ENCODE results near the gene CENPP. TPM values are rescaled to one million over a fixed set of nuclear protein-coding genes. Genes with fewer than 3 reads are reported as not detected.
"Not testable (repeated sequence)": the region's sequence is repeated elsewhere in the genome, so short reads cannot be mapped to it uniquely, and the experiment has no call there.

Gene CENPP
- total RNA-seq, 1 donor from 2014 or later = 19.4 TPM

GRCh38 chr9:92527832-92528521 is 202.2 kb downstream of the CENPP start:
- intact Hi-C loops (cut with micrococcal nuclease) = no loop called here

GRCh38 chr9:92528522-92528849 is 202.7 kb downstream of the CENPP start:
- intact Hi-C loops (cut with micrococcal nuclease) = no loop called here

- intact Hi-C loops (cut with micrococcal nuclease) = no loop called here
These were observed 203.4 kb downstream of the CENPP start for GRCh38 chr9:92529124-92529523.

GRCh38 chr9:92530893-92531292 is 205.1 kb downstream of the CENPP start:
- intact Hi-C loops (cut with micrococcal nuclease) = no loop called here

GRCh38 chr9:92534204-92534603 is 208.5 kb downstream of the CENPP start:
- intact Hi-C loops (cut with micrococcal nuclease) = no loop called here

- intact Hi-C loops (cut with micrococcal nuclease) = no loop called here
These were observed 208.9 kb downstream of the CENPP start for GRCh38 chr9:92534674-92535073.

GRCh38 chr9:92535940-92536850 is 210.4 kb downstream of the CENPP start, which contains the start of gene ECM2:
TSS of gene ECM2 (minus strand) at chr9:92535990. CDS start at chr9:92522866, 13,124 bp downstream.
- intact Hi-C loops (cut with micrococcal nuclease) = no loop called here

GRCh38 chr9:92538541-92538940 is 212.8 kb downstream of the CENPP start:
- intact Hi-C loops (cut with micrococcal nuclease) = no loop called here

- intact Hi-C loops (cut with micrococcal nuclease) = no loop called here
These were observed 218.2 kb downstream of the CENPP start for GRCh38 chr9:92543972-92544371.

GRCh38 chr9:92545002-92545510 is 219.3 kb downstream of the CENPP start:
- intact Hi-C loops (cut with micrococcal nuclease) = no loop called here

GRCh38 chr9:92547356-92547755 is 221.6 kb downstream of the CENPP start:
- intact Hi-C loops (cut with micrococcal nuclease) = no loop called here

- intact Hi-C loops (cut with micrococcal nuclease) = no loop called here
These were observed 225.0 kb downstream of the CENPP start for GRCh38 chr9:92550765-92551164.

- intact Hi-C loops (cut with micrococcal nuclease) = no loop called here
These were observed 233.0 kb downstream of the CENPP start for GRCh38 chr9:92558612-92559374.

- intact Hi-C loops (cut with micrococcal nuclease) = no loop called here
These were observed 235.9 kb downstream of the CENPP start for GRCh38 chr9:92561374-92562330.

- intact Hi-C loops (cut with micrococcal nuclease) = no loop called here
These were observed 236.8 kb downstream of the CENPP start for GRCh38 chr9:92562461-92562967.

- intact Hi-C loops (cut with micrococcal nuclease) = no loop called here
These were observed 237.7 kb downstream of the CENPP start for GRCh38 chr9:92563116-92564100.

GRCh38 chr9:92564504-92564903 is 238.8 kb downstream of the CENPP start:
- intact Hi-C loops (cut with micrococcal nuclease) = no loop called here

- intact Hi-C loops (cut with micrococcal nuclease) = no loop called here
These were observed 239.2 kb downstream of the CENPP start for GRCh38 chr9:92564982-92565381.

GRCh38 chr9:92571871-92572270 is 246.1 kb downstream of the CENPP start:
- intact Hi-C loops (cut with micrococcal nuclease) = not testable (repeated sequence)

Data from T-helper 1 cell treated with Interleukin-12 subunit alpha and Interleukin-12 subunit beta and Interleukin-4 antibody, amounts not matched to agents 30 ng/mL and 1 ng/mL, for 36 hours (primary cell).